Measurements from ENCODE around the gene KEL.

KEL gene

GRCh38 chr7:142932386-142933091 lies 29.6 kb downstream of the KEL start:
- no peak for DNase-seq (ENCODE audit: insufficient read length, low spot score)
- no peak for FAIRE-seq

GRCh38 chr7:142930126-142930730 lies 31.9 kb downstream of the KEL start:
- DNase-seq (ENCODE audit: insufficient read length, low spot score) (no peak), FAIRE-seq (no peak)

- FAIRE-seq (no peak), DNase-seq (ENCODE audit: insufficient read length, low spot score) (no peak)
Observed at GRCh38 chr7:142927949-142928348, 34.2 kb downstream of the KEL start.

- FAIRE-seq: no peak
- DNase-seq (ENCODE audit: insufficient read length, low spot score): no peak
Observed at GRCh38 chr7:142927085-142927745, 34.9 kb downstream of the KEL start.

GRCh38 chr7:142925413-142925812 lies 36.8 kb downstream of the KEL start:
- DNase-seq (ENCODE audit: insufficient read length, low spot score) (no peak), FAIRE-seq (no peak)

GRCh38 chr7:142923391-142923790 lies 38.8 kb downstream of the KEL start:
- no peak for FAIRE-seq

GRCh38 chr7:142919656-142920055 lies 42.5 kb downstream of the KEL start:
- FAIRE-seq: no peak
- no peak for DNase-seq (ENCODE audit: insufficient read length, low spot score)

More at GRCh38 chr7:142923391-142923790, 38.8 kb downstream of the KEL start:
- DNase-seq (ENCODE audit: insufficient read length, low spot score): no peak

GRCh38 chr7:142918901-142919300 lies 43.3 kb downstream of the KEL start:
- FAIRE-seq (no peak), DNase-seq (ENCODE audit: insufficient read length, low spot score) (no peak)

- DNase-seq (ENCODE audit: insufficient read length, low spot score) (no peak), FAIRE-seq (no peak)
Observed at GRCh38 chr7:142917447-142917846, 44.7 kb downstream of the KEL start.

- FAIRE-seq (no peak), DNase-seq (ENCODE audit: insufficient read length, low spot score) (no peak)
Observed at GRCh38 chr7:142916508-142916907, 45.7 kb downstream of the KEL start.

GRCh38 chr7:142915315-142915714 lies 46.8 kb downstream of the KEL start:
- FAIRE-seq (no peak), DNase-seq (ENCODE audit: insufficient read length, low spot score) (no peak)

- DNase-seq (ENCODE audit: insufficient read length, low spot score) (no peak), FAIRE-seq (no peak)
Observed at GRCh38 chr7:142914121-142914520, 48.0 kb downstream of the KEL start.

GRCh38 chr7:142913566-142913965 lies 48.6 kb downstream of the KEL start:
- DNase-seq (ENCODE audit: insufficient read length, low spot score) (no peak), FAIRE-seq (no peak)

- no peak for DNase-seq (ENCODE audit: insufficient read length, low spot score)
Observed at GRCh38 chr7:142913051-142913450, 49.1 kb downstream of the KEL start.

GRCh38 chr7:142910481-142910880 lies 51.7 kb downstream of the KEL start:
- FAIRE-seq: no peak

More at GRCh38 chr7:142913051-142913450, 49.1 kb downstream of the KEL start:
- no peak for FAIRE-seq

GRCh38 chr7:142910031-142910433 lies 52.1 kb downstream of the KEL start:
- FAIRE-seq (no peak), DNase-seq (ENCODE audit: insufficient read length, low spot score) (no peak)

More at GRCh38 chr7:142910481-142910880, 51.7 kb downstream of the KEL start:
- DNase-seq (ENCODE audit: insufficient read length, low spot score): no peak

GRCh38 chr7:142908921-142909890 lies 53.0 kb downstream of the KEL start:
- FAIRE-seq (no peak), DNase-seq (ENCODE audit: insufficient read length, low spot score) (no peak)

GRCh38 chr7:142908290-142908689 lies 53.9 kb downstream of the KEL start:
- DNase-seq (ENCODE audit: insufficient read length, low spot score): no peak
- FAIRE-seq: no peak

GRCh38 chr7:142906643-142907042 lies 55.5 kb downstream of the KEL start:
- DNase-seq (ENCODE audit: insufficient read length, low spot score): no peak
- no peak for FAIRE-seq

- FAIRE-seq (no peak), DNase-seq (ENCODE audit: insufficient read length, low spot score) (no peak)
Observed at GRCh38 chr7:142905759-142906158, 56.4 kb downstream of the KEL start.

- FAIRE-seq: no peak
Observed at GRCh38 chr7:142904128-142904527, 58.0 kb downstream of the KEL start.

More at GRCh38 chr7:142904128-142904527, 58.0 kb downstream of the KEL start:
- no peak for DNase-seq (ENCODE audit: insufficient read length, low spot score)
